BJ (cell line): ENCODE measurements around the gene PRSS56. TPM values are rescaled to one million over a fixed set of nuclear protein-coding genes. Genes with fewer than 3 reads are reported as not detected.

Experiments
- CTCF ChIA-PET: fragments of 350-600 bp; formaldehyde crosslinking; extraction: SDS; loops from one replicate; lab custom pipeline; 2021; ENCODE audit warnings: antibody characterized with exemption, inconsistent platforms; lab: Yijun Ruan, JAX
- POLR2A ChIA-PET: fragments of 300-600 bp; sonication (Branson Sonifier 250); formaldehyde crosslinking; extraction: SDS; loops from one replicate; lab custom pipeline; 2021; ENCODE audit warnings: antibody characterized with exemption; lab: Charles Lee
- DNase-seq: peaks from one replicate; pipeline ENCODE4 v3.0.0-alpha.2; 2011; ENCODE audit warnings: low read depth
- H3K27me3 ChIP-seq: 2 replicates; pipeline ENCODE4 v1.6.0; 2011; ENCODE audit warnings: low read length; ENCODE audit not compliant: control insufficient read depth, insufficient read depth
- H3K36me3 ChIP-seq: 2 replicates; pipeline ENCODE4 v1.5.1; 2011; ENCODE audit warnings: low read length; ENCODE audit not compliant: control insufficient read depth, insufficient read depth
- H3K4me3 ChIP-seq: 2 replicates; pipeline ENCODE4 v1.5.1; 2011; ENCODE audit warnings: low read depth, mild to moderate bottlenecking, control low read depth, low read length
- polyA plus RNA-seq: library from polyadenylated mRNA; depleted of rRNA; stranded (reverse); fragments of >200 nt; gene quantifications from 2 replicates; pipeline ENCODE4 v1.2.3, GENCODE V29; 2011
- TF ChIP-seq, protein P1 (sequence below): IDR thresholded peaks from 2 replicates; pipeline ENCODE4 v1.5.1; 2011; ENCODE audit warnings: low read depth, mild to moderate bottlenecking, control low read depth, inconsistent platforms, low read length, moderate library complexity; ENCODE audit not compliant: insufficient read depth

PRSS56 gene
- polyA plus RNA-seq, 1 experiment = not detected

DNA sequence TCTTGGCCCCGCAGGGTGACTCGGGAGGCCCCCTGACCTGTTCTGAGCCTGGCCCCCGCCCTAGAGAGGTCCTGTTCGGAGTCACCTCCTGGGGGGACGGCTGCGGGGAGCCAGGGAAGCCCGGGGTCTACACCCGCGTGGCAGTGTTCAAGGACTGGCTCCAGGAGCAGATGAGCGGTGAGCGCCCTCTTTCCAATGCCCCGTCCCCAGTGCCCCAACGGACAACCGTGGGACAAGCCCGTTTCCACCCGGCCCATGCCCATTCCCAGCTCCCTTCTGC is 3.2 kb downstream of the PRSS56 start:
- Histone ChIP-seq H3K27me3 (peaks cover 36% of the 10 kb centered on the region), H3K4me3 (no peak overlapping the region), H3K36me3 (no peaks in the 10 kb centered on the region)
- CTCF ChIA-PET = interaction anchor here (0.9 to 4.1 kb wide), 8 partner anchors 9 to 623 kb away, joined by 3 to 29 read pairs (median 8); partner anchors contain the start of genes EIF4E2 and TIGD1
- no peak for DNase-seq
- POLR2A ChIA-PET = no interaction called here
- TF ChIP-seq, protein P1, sequence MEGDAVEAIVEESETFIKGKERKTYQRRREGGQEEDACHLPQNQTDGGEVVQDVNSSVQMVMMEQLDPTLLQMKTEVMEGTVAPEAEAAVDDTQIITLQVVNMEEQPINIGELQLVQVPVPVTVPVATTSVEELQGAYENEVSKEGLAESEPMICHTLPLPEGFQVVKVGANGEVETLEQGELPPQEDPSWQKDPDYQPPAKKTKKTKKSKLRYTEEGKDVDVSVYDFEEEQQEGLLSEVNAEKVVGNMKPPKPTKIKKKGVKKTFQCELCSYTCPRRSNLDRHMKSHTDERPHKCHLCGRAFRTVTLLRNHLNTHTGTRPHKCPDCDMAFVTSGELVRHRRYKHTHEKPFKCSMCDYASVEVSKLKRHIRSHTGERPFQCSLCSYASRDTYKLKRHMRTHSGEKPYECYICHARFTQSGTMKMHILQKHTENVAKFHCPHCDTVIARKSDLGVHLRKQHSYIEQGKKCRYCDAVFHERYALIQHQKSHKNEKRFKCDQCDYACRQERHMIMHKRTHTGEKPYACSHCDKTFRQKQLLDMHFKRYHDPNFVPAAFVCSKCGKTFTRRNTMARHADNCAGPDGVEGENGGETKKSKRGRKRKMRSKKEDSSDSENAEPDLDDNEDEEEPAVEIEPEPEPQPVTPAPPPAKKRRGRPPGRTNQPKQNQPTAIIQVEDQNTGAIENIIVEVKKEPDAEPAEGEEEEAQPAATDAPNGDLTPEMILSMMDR = no peak

DNA sequence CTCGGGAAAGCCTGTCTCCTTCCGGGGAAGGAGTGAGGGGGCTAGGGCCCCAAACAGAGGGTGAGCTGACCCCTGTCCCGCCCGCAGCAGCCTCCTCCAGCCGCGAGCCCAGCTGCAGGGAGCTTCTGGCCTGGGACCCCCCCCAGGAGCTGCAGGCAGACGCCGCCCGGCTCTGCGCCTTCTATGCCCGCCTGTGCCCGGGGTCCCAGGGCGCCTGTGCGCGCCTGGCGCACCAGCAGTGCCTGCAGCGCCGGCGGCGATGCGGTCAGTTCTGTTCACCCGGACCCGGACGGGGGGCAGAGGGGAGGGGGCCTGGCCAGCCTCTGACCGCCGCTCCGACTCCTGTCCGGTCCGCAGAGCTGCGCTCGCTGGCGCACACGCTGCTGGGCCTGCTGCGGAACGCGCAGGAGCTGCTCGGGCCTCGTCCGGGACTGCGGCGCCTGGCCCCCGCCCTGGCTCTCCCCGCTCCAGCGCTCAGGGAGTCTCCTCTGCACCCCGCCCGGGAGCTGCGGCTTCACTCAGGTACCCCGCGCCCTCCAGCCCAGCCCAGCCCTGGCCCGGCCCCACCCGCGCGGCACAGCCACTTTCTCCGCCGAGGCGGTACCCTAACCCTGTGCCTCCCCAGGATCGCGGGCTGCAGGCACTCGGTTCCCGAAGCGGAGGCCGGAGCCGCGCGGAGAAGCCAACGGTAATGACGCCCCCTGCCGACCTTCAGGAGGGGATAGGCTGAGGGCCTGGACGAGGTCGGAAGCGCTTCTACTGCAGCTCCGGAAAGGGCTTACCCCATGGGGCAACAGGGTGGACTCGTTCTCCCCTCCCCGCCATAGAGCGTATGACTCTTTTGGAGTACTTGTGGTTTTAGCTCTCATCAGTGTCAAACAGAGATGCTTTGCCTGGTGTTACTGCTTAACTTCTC is 3.8 kb downstream of the PRSS56 start:
- POLR2A ChIA-PET = no interaction called here
- TF ChIP-seq, protein P1 = 0 out of 2 replicates have a peak, but pooled peaks have one; percentile 16
- CTCF ChIA-PET = interaction anchor here (0.9 to 4.1 kb wide), 8 partner anchors 9 to 624 kb away, joined by 3 to 29 read pairs (median 8); partner anchors contain the start of genes EIF4E2 and TIGD1
- peaks cover 36% of the 10 kb centered on the region for H3K27me3 ChIP-seq
- no peak overlapping the region for H3K4me3 ChIP-seq
- DNase-seq = no peak
- H3K36me3 ChIP-seq = no peaks in the 10 kb centered on the region

DNA sequence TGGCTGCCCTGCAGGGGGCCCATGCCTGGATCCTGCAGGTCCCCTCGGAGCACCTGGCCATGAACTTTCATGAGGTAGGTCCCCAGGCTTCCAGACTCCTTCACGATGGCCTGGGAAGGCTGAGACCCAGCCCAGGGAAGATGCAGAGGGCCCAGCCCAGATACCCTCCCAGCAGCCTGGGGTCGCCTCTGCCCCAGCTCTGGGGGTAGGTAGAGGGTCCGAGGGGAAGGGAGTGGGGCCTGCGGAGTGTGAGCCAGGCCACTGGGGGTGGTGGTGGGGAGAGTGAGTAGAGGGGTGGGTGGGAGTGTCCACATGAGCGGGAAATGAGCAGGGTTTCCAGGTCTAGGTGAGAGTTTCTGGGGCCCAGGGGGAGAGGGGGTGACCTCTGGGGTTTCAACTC is 4.6 kb downstream of the PRSS56 start:
- DNase-seq = no peak
- Histone ChIP-seq H3K36me3 (no peaks in the 10 kb centered on the region), H3K27me3 (peaks cover 36% of the 10 kb centered on the region), H3K4me3 (no peak overlapping the region)
- TF ChIP-seq, protein P1 = no peak
- ChIA-PET POLR2A (no interaction called here), CTCF (interaction anchor here (0.9 to 4.1 kb wide), 3 partner anchors 8 to 85 kb away, joined by 3 to 29 read pairs (median 11); no protein-coding TSS in a partner anchor)

GRCh38 chr2:232525199-232525598 is 5.0 kb downstream of the PRSS56 start:
- DNase-seq = no peak
- POLR2A ChIA-PET = no interaction called here
- H3K4me3 ChIP-seq = no peak overlapping the region
- TF ChIP-seq, protein P1 = no peak
- no peaks in the 10 kb centered on the region for H3K36me3 ChIP-seq
- CTCF ChIA-PET = interaction anchor here (0.9 kb wide), 1 partner anchor 86 kb away, joined by 3 read pairs; no protein-coding TSS in a partner anchor
- H3K27me3 ChIP-seq = peaks cover 34% of the 10 kb centered on the region

DNA sequence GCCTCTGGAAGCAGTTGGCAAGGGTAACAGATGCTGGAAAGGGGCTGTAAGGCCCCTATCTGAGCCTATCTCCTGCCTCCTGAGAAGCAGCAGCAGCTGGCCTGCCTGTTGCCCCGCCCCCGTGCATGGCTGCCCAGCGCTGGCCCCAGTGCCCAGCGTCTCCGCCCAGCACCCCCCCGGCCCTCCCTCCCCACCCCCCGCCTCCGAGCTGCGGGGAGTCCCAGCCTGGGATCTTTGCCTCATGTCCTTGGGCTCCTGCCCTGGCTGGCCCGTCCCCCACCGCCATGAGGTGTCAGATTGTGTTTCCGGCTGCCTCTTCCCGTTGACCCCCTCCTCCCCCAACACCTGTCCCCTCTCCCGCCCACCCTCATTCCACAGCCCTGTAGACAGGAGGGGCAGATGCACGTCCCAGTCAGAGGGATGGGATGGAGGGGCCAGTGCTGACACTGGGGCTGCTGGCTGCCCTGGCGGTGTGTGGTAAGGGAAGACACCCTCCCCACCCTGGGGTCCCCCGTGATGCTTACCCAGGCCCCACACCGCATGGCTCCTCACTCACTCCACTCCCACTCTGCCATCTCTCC is 5.7 kb downstream of the PRSS56 start, which contains the start of gene CHRND:
Gene CHRND, plus strand, starts transcription at position 370 of the 581 bp plus-strand sequence. Its CDS starts 56 bp downstream, at position 426.
- Histone ChIP-seq H3K27me3 (peaks cover 30% of the 10 kb centered on the region), H3K4me3 (no peak within 1 kb of the TSS), H3K36me3 (no peaks in the 10 kb centered on the region)
- no peak for DNase-seq
- CTCF ChIA-PET = no interaction called here
- TF ChIP-seq, protein P1 = no peak
- POLR2A ChIA-PET = no interaction called here
